Choroid plexus epithelial cell (primary cell): Measurements from ENCODE around the gene SGO1.
"Not testable (repeated sequence)": the region's sequence is repeated elsewhere in the genome, so short reads cannot be mapped to it uniquely, and the experiment has no call there.

ENCODE experiments used
- DNase-seq: peaks from one replicate; pipeline ENCODE4 v3.0.0-alpha.2; 2010; ENCODE audit warnings: low read depth
- H3K4me3 ChIP-seq: 2 replicates; pipeline ENCODE4 v1.5.1; 2011; ENCODE audit warnings: low read depth, mild to moderate bottlenecking, control low read depth, low read length, moderate library complexity
- TF ChIP-seq, protein P1 (sequence below): conservative IDR thresholded peaks from 2 replicates; pipeline ENCODE4 v1.5.1; 2011; ENCODE audit warnings: low read depth, mild to moderate bottlenecking, control low read depth, inconsistent platforms, low read length, moderate library complexity

Gene SGO1

DNA sequence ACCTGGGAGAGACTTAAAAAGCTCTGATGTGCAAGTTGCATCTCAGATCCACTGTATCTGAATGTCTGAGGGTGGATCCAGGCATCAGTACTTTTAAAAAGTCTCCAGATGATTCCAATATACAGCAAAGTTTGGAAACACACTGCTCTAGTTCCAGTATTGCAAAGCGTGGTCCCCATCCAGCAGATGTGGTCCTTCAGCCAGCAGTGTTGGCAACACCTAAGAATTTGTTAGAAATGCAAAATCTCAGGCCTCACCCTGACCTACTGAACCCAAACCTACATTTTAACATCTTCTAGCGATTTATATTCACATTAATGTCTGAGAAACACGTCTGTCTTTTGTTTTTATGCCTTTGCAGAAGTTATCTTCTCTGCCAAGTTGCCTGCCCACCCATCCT is 32.2 kb upstream of the SGO1 start:
- no peak for DNase-seq
- TF ChIP-seq, protein P1, sequence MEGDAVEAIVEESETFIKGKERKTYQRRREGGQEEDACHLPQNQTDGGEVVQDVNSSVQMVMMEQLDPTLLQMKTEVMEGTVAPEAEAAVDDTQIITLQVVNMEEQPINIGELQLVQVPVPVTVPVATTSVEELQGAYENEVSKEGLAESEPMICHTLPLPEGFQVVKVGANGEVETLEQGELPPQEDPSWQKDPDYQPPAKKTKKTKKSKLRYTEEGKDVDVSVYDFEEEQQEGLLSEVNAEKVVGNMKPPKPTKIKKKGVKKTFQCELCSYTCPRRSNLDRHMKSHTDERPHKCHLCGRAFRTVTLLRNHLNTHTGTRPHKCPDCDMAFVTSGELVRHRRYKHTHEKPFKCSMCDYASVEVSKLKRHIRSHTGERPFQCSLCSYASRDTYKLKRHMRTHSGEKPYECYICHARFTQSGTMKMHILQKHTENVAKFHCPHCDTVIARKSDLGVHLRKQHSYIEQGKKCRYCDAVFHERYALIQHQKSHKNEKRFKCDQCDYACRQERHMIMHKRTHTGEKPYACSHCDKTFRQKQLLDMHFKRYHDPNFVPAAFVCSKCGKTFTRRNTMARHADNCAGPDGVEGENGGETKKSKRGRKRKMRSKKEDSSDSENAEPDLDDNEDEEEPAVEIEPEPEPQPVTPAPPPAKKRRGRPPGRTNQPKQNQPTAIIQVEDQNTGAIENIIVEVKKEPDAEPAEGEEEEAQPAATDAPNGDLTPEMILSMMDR, result no peak
- no peak overlapping the region for H3K4me3 ChIP-seq

DNA sequence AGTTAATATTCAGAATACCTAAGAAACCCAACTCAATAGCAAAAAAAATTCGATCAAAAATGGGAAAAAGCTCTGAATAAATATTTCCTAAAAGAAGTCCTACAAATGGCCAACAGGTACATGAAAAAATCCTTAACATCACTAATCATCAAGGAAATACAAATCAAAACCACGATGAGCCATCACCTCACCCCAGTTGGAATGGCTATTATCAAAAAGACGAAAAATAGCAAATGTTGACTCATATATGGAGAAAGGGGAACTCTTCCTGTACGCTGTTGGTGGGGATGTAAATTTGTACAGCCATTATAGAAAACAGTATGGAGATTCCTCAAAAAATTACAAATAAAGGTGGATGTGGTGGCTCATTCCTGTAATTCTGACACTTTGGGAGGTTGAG is 29.6 kb upstream of the SGO1 start:
- no peak for DNase-seq
- TF ChIP-seq, protein P1, result no peak
- no peak overlapping the region for H3K4me3 ChIP-seq

DNA sequence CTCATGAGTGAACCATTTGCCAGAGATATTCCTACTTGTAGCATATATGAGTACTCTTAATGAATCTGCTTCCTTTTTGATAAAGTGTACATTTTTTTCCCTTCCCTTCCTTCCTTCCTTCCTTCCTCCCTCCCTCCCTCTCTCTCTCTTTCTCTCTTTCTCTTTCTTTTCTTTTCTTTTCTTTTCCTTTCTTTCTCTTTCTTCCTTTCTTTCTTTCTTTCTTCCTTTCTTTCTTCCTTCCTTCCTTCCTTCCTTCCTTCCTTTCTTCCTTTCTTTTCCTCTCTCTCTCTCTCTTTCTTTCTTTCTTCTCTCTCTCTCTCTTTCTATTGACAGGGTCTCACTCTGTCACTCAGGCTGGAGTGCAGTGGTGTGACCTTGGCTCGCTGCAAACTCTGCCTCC is 27.5 kb upstream of the SGO1 start:
- H3K4me3 ChIP-seq, DNase-seq: not testable (repeated sequence)

DNA sequence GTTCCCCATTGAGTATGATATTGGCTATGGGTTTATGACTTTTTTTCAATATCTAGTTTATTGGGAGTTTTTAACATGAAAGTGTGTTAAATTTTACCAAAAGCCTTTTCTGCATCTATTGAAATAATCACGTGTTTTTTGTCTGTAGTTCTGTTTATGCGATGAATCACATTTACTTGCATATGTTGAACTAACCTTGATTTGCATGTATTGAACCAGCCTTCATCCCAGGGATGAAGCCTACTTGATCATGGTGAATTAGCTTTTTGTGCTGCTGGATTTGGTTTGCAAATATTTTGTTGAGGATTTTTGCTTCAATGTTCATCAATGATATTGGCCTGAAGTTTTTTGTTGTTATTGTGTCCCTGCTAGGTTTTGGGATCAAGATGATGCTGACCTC is 21.9 kb upstream of the SGO1 start:
- H3K4me3 ChIP-seq, DNase-seq: not testable (repeated sequence)

DNA sequence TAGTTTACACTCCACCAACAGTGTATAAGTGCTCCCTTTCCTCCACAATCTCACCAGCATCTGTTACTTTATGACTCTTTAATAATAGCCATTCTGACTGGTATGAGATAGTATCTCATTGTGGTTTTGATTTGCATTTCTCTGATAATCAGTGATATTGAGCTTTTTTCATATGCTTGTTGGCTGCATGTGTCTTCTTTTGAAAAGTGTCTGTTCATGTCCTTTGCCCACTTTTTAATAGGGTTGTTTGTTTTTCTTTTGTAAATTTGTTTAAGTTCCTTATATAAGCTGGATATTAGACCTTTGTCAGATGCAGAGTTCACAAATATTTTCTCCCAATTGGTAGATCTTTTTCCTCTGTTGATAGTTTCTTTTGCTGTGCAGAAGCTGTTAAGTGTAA is 19.9 kb upstream of the SGO1 start:
- not testable (repeated sequence) for H3K4me3 ChIP-seq, DNase-seq

DNA sequence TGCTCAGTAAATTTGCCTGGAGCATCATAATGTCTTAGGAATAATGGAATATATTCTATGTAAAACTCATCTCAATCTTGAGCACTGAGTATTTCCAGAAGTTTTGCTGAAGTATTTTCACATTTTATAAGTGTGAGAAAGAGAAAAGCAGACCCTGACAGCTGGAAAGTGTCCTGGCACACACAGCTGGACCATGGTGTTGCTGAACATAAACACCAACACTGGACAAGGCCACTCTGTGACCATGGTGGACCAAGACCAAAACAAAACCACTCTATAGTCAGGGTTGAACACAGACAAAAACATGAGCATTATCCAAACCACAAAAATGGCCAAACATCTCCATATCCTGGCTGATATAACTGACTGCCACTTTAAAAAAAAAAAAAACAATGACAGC is 15.1 kb upstream of the SGO1 start:
- TF ChIP-seq, protein P1, result no peak
- no peak overlapping the region for H3K4me3 ChIP-seq
- DNase-seq, result no peak

DNA sequence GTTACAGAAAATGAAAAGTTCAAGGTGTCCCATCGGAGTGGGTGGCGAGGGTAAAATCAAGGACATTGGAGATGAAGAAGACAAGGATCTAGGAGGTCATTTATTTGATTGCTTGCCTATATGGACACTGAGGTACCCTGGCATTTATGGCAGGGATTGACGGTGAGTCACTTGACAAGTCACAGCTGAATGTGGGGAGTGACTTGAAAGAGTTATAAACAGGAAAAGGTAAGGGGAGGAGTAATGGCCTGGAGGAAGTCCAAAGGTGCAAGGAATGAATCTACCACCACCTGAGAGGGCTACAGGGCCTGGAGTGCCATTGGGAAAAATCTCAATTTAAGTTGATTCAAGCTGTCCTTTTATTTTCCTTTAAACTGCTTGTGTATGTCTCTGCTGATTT is 11.8 kb upstream of the SGO1 start:
- no peak for DNase-seq
- TF ChIP-seq, protein P1, result no peak
- no peak overlapping the region for H3K4me3 ChIP-seq

DNA sequence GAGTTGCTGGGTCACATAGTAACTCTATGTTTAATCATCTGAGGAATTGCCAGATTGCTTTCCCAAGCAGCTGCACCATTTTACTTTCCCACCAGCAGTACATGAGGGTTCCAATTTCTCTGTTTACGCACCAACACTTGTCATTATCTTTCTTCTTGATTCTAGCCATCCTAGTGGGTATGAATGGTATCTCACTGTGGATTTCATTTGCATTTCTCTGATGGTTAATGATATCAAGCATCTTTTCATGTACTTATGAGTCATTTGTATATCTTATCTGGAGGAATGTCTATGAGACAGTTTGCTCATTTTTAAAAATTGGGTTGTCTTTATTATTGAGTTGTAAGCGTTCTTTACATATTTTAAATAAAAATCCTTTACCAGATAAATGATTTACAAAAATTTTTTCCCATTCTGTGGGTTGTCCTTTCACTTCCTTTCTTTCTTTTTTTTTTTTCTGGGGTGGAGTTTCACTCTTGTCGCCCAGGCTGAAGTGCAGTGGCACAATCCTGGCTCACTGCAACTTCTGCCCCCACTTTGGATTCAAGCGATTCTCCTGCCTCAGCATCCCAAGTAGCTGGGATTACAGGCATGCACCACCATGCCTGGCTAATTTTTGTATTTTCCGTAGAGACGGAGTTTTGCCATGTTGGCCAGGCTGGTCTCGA is 8.9 kb upstream of the SGO1 start:
- TF ChIP-seq, protein P1, result no peak
- no peak overlapping the region for H3K4me3 ChIP-seq
- no peak for DNase-seq

DNA sequence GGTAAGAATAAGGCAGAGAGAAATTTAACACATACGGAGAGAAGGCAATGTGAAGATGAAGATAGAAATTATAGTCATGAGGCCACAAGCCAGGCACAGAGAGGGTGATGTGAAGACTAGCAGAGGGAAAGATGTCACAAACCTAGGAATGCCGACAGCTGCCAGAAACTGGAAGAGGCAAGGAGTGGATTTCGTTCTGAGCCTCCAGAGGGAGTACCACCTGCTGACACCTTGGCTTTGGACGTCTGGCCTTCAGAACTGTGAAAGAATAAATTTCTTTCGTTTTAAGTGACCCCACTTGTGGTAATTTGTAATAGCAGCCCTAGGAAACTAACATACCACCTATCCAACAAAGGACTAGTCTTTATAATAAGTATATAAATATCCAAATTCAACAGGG is 5.0 kb upstream of the SGO1 start:
- DNase-seq, result no peak
- TF ChIP-seq, protein P1, result peak; percentile 25
- no peak overlapping the region for H3K4me3 ChIP-seq
